ENCODE results near the gene TUBB.

DNA sequence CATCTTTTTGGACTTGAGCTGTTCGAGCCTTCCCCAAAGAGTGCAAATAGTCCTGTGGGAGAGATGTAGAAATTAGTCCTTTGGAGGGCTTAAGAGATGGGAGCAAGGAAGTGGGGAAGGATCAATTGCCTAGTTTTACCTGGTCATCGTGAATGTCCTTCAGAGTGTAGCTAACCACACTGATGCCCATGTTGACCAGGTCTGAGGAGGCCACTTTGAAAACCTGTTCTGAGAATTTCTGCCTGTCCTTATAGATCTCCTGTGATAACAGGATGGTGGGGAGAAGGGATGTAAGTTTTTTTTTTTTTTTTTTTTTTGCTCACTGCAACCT lies 20.4 kb downstream of the TUBB start:
- TF ChIP-seq, protein P1, sequence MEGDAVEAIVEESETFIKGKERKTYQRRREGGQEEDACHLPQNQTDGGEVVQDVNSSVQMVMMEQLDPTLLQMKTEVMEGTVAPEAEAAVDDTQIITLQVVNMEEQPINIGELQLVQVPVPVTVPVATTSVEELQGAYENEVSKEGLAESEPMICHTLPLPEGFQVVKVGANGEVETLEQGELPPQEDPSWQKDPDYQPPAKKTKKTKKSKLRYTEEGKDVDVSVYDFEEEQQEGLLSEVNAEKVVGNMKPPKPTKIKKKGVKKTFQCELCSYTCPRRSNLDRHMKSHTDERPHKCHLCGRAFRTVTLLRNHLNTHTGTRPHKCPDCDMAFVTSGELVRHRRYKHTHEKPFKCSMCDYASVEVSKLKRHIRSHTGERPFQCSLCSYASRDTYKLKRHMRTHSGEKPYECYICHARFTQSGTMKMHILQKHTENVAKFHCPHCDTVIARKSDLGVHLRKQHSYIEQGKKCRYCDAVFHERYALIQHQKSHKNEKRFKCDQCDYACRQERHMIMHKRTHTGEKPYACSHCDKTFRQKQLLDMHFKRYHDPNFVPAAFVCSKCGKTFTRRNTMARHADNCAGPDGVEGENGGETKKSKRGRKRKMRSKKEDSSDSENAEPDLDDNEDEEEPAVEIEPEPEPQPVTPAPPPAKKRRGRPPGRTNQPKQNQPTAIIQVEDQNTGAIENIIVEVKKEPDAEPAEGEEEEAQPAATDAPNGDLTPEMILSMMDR (IDR thresholded peaks at IDR 0.05; ENCODE audit: low read depth, low read length) = no peak
- TF ChIP-seq POLR2A (IDR thresholded peaks at IDR 0.05; ENCODE audit: extremely low read depth, insufficient read length) (no peak), MYC (IDR thresholded peaks at IDR 0.05; ENCODE audit: low read depth, low read length) (no peak)
